ENCODE data around the gene RNF214.

Gene RNF214

DNA sequence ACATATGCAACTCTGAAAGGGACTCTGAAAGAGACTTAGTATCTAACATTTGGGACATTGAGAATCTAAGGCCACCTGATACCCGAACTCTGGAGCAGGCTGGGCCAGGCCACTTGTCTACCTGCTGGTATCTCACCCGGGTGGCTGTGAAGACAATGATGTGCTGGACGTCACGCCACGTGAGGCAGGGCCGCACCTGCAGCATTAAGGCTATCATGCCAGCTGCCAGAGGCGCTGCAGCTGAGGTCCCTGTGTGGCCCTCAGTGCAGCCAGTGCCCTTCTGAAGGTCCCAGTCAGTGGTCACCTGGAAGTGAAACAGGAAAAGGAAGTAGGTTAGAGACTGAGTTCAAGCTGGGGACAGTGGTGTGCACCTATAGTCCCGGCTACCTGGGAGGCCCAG, 13.0 kb upstream of the RNF214 start:
- Histone ChIP-seq H3K36me3 (ENCODE audit: control insufficient read depth in 1 of 2, insufficient read depth in 2 of 2, low read length in 2 of 2) (peaks cover 42 to 44% of the 10 kb centered on the region in 2 donors), H3K27ac (ENCODE audit: low read length) (peak overlapping the region; percentile 73), H3K27me3 (ENCODE audit: low read depth, low read length) (no peaks in the 10 kb centered on the region), H3K4me1 (ENCODE audit: control insufficient read depth in 1 of 2, insufficient read depth in 2 of 2, low read length in 2 of 2) (peaks cover 12 to 34% of the 10 kb centered on the region in 2 donors), H3K9me3 (ENCODE audit: control insufficient read depth in 1 of 2, low read length in 2 of 2) (no peaks in the 10 kb centered on the region), H3K4me3 (ENCODE audit: low read depth in 1 of 2, low read length in 2 of 2) (no peak overlapping the region)

DNA sequence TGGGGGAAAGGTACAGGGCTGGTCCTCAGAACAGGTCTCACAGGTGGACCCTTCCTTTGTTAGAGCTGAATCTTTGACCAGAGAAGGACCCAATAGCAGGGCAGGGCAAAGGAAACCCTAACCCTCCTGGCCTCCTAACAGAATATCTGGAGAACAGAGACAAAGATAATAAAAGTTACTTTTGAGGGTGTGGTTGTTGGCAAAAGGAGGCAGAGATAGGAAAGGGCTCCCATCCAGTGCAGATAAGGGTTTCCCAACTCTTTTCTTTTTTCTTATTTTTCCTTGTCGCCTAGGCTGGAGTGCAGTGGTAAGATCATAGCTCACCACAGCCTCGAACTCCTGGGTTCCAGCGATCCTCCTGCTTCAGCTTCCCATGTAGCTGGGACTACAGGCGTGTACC, 12.5 kb upstream of the RNF214 start:
- Histone ChIP-seq H3K4me3 (ENCODE audit: low read depth in 1 of 2, low read length in 2 of 2) (peak overlapping the region in 1 of 2 donors; percentile 10), H3K36me3 (ENCODE audit: control insufficient read depth in 1 of 2, insufficient read depth in 2 of 2, low read length in 2 of 2) (peaks cover 37 to 41% of the 10 kb centered on the region in 2 donors), H3K27ac (ENCODE audit: low read length) (peak overlapping the region; percentile 85), H3K27me3 (ENCODE audit: low read depth, low read length) (no peaks in the 10 kb centered on the region), H3K9me3 (ENCODE audit: control insufficient read depth in 1 of 2, low read length in 2 of 2) (no peaks in the 10 kb centered on the region), H3K4me1 (ENCODE audit: control insufficient read depth in 1 of 2, insufficient read depth in 2 of 2, low read length in 2 of 2) (peaks cover 12 to 34% of the 10 kb centered on the region in 2 donors)

DNA sequence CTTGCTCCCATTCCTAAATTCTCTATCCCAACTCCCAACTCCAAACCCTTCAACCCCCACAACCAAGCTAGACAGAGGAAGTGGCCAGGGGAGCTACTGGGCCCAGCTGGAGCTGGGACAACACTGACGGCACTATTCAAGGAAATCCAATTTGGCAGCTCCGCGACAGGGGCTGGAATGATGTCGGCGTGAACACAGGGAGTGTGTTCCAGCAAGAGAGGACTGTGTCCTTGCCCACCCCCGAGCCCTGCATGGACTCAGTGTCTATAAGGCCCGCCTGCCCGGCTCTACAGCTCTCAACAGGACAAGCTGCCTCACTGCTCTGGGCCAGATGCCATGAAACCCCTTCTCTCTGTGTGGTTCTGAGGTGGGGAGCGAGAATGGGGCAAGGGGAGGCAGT, 11.9 kb upstream of the RNF214 start:
- no peaks in the 10 kb centered on the region for H3K27me3 ChIP-seq (ENCODE audit: low read depth, low read length)
- peaks cover 37 to 44% of the 10 kb centered on the region in 2 donors for H3K36me3 ChIP-seq (ENCODE audit: control insufficient read depth in 1 of 2, insufficient read depth in 2 of 2, low read length in 2 of 2)
- H3K9me3 ChIP-seq (ENCODE audit: control insufficient read depth in 1 of 2, low read length in 2 of 2) = no peaks in the 10 kb centered on the region
- peak overlapping the region in 1 of 2 donors; percentile 10 for H3K4me3 ChIP-seq (ENCODE audit: low read depth in 1 of 2, low read length in 2 of 2)
- peak overlapping the region; percentile 85 for H3K27ac ChIP-seq (ENCODE audit: low read length)
- H3K4me1 ChIP-seq (ENCODE audit: control insufficient read depth in 1 of 2, insufficient read depth in 2 of 2, low read length in 2 of 2) = peaks cover 12 to 34% of the 10 kb centered on the region in 2 donors

DNA sequence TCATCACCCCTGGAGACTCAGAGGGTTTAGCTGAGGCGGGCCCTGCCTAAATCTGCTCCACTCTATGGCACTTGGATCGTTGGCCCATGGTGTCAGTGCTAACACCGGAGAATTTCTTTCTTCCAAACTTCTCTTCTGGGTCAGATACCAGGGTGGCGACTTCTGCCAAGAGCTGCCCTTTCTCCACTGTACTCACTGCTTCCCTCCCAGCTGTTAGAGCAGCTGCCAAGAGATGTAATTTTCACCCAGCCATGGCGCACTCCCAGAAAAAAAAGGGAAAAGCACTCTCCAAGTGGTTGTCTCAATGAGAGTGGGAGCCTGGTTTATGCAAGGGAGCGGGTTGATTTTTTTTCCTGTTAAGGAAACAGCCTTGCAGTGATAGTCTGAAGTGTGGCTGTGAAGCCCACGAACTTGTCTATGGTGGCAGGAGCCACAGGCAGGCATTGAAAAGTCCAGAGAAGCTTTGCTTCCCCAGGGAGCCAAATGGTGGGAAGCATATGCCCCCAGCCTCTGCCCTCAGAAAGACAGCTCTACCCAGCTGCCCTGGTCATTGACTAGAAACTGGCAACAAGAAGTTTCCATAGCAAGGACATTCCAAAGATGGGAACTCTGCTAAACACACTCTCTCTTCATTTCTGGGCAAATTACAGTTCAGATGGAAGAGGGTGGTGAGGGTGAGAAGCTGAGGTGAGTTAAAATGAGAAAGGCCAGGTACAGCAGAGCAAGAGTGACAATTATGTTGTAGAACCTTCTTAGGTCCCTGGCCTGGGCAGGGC, 11.3 kb upstream of the RNF214 start:
- H3K4me1 ChIP-seq (ENCODE audit: control insufficient read depth in 1 of 2, insufficient read depth in 2 of 2, low read length in 2 of 2) = peaks cover 12 to 34% of the 10 kb centered on the region in 2 donors
- peaks cover 37 to 47% of the 10 kb centered on the region in 2 donors for H3K36me3 ChIP-seq (ENCODE audit: control insufficient read depth in 1 of 2, insufficient read depth in 2 of 2, low read length in 2 of 2)
- H3K9me3 ChIP-seq (ENCODE audit: control insufficient read depth in 1 of 2, low read length in 2 of 2) = no peaks in the 10 kb centered on the region
- H3K27ac ChIP-seq (ENCODE audit: low read length) = peak overlapping the region; percentile 85
- H3K27me3 ChIP-seq (ENCODE audit: low read depth, low read length) = no peaks in the 10 kb centered on the region
- H3K4me3 ChIP-seq (ENCODE audit: low read depth in 1 of 2, low read length in 2 of 2) = peak overlapping the region in 1 of 2 donors; percentile 26

DNA sequence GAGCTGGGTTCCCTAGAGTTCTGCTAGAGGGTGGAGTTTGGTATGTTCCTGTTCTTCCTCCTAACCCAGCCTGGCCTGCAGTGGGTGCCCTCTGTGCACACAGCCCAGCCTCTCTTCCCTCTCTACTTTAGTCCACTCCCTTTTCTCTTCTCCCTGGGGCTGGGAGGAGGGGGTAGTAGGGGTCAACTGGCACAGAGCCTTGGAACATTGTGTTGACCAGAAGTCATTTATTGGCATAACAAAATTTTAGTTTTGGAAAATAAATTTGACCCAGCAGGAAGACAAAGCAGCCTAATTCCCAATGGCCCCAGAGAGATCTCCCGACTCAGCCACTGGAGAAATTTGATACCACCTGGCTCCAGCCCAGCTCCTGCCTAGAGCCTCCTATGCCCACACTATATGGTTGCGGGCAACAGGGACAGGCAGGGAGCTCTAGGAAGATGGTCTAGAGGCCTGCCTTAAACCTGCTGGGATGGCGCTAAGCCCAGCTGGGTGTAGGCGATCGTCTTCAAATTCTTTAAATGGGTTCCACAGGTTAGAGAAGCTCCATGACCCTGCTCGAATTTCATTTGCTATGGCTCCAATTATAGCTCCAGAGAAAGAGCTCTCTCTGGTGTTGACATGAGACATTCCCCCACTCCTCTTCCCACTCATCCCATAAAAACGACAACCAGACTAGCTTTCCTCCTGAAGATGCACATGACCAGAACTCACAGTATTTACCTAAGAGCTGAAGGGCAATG, 10.5 kb upstream of the RNF214 start:
- Histone ChIP-seq H3K27me3 (ENCODE audit: low read depth, low read length) (no peaks in the 10 kb centered on the region), H3K27ac (ENCODE audit: low read length) (peak overlapping the region; percentile 85), H3K36me3 (ENCODE audit: control insufficient read depth in 1 of 2, insufficient read depth in 2 of 2, low read length in 2 of 2) (peaks cover 39 to 48% of the 10 kb centered on the region in 2 donors), H3K4me1 (ENCODE audit: control insufficient read depth in 1 of 2, insufficient read depth in 2 of 2, low read length in 2 of 2) (peaks cover 12 to 34% of the 10 kb centered on the region in 2 donors), H3K9me3 (ENCODE audit: control insufficient read depth in 1 of 2, low read length in 2 of 2) (no peaks in the 10 kb centered on the region), H3K4me3 (ENCODE audit: low read depth in 1 of 2, low read length in 2 of 2) (peak overlapping the region in 1 of 2 donors; percentile 26)

DNA sequence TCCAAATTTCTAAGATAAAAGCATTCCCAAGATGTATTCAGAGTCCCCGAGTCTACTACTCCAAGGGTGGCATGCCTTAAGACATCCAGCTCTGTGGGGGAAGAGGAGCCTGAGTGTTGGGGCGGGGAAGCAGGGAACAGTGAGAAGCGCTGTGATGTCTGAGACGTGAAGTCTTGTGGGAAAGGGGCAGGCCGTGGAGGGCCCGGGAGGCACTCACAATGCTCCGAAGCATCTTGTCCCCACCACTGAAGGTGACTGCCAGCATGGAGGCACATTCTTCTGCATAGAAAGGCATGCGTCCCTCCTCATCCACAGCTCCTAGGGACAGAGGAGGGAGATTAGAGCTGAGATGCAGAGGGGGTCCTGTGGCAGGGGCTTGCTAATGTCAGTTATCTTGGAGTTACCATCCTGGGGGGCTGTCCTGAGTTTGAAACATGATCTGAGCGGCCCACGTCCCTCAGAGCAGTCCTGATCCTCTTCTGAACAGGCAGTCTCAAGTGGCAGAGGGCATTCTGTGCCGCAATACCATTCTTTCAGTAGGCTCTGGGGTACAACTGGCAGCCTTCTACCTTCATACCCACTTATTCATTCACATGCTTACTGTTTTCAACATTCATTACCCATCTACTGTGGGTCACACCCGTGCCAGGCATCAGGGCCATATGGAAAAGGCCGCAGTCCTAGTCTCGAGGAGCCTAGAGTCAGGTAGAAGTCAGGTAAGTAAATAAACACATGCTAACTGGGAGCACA, 9.3 kb upstream of the RNF214 start:
- peaks cover 42 to 48% of the 10 kb centered on the region in 2 donors for H3K36me3 ChIP-seq (ENCODE audit: control insufficient read depth in 1 of 2, insufficient read depth in 2 of 2, low read length in 2 of 2)
- H3K4me3 ChIP-seq (ENCODE audit: low read depth in 1 of 2, low read length in 2 of 2) = no peak overlapping the region
- peaks cover 8 to 34% of the 10 kb centered on the region in 2 donors for H3K4me1 ChIP-seq (ENCODE audit: control insufficient read depth in 1 of 2, insufficient read depth in 2 of 2, low read length in 2 of 2)
- no peaks in the 10 kb centered on the region for H3K9me3 ChIP-seq (ENCODE audit: control insufficient read depth in 1 of 2, low read length in 2 of 2)
- peak overlapping the region; percentile 43 for H3K27ac ChIP-seq (ENCODE audit: low read length)
- H3K27me3 ChIP-seq (ENCODE audit: low read depth, low read length) = no peaks in the 10 kb centered on the region

DNA sequence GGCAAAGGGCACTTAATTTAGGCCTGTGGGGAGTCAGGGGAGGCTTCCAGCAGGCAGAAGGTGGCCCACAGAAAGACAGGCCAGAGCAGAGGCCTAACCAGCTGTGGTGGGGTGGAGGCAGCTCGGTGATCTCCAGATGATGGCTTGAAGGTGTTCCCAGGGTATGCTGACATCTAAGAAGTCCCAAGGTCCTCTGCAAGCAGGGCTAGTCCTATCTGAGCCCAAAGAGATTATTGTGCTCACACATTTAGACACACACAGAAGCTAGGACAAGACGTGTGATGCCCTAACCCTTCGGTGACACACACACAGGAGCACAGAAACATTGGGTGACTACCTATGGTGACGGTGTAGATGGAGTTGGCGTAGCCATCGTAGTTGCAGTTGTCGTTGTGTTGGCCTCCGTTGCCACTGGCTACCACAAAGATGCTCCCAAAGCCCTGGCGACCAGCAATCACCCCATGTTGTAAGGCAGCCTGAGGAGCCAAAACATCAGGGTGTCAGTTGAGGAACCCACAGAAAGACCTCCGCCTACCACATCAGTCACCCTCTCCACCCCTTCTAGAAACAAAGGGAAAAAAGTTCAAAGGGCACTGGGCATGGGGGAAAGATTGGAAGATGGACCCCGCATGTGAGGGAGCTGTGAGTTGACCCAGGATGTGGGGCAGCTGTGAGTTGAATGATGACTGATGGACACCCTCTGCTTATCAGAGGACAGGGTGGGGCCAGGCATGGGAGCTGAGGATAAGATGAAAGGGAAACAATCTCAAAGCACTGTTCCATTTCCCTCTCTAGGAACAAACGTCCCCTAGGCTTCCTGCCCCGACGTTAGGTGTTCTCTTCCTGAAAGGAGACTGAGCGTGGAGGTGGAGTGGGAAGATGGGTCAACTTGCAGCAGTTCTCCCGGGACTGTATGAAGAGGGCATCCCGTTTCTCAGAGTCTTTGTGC, 8.5 kb upstream of the RNF214 start:
- peaks cover 8 to 28% of the 10 kb centered on the region in 2 donors for H3K4me1 ChIP-seq (ENCODE audit: control insufficient read depth in 1 of 2, insufficient read depth in 2 of 2, low read length in 2 of 2)

DNA sequence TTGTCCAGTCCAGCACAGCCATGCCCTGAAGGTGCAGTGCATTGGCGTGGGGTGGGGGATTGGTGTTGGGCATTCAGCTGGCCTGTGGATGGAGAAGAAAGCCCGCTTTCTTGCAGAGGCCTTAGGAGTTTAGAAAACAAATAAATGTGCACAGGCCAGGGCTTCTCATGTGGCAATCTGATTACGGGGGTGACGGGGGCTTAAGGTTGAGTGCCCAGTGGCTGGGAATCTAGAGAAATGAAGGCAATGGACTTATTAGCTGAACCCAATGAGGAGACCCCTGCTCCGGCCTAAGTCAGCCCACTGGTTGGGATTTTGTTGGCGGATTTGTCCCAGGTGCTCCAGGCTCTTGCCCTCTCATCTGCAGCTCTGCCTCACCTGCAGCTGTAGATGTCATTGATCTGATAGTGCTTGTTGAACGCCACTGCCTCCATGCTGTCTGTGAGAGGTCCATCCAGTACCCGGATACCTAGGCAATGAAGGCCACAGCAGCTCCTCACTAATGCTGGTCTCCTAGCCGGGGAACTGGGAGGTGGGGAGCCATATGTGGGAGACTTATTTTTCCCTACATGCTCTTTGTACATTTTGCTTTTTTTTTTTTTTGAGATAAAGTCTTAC, 6.8 kb upstream of the RNF214 start:
- Histone ChIP-seq H3K27ac (ENCODE audit: low read length) (no peak overlapping the region), H3K36me3 (ENCODE audit: control insufficient read depth in 1 of 2, insufficient read depth in 2 of 2, low read length in 2 of 2) (peaks cover 45 to 52% of the 10 kb centered on the region in 2 donors), H3K9me3 (ENCODE audit: control insufficient read depth in 1 of 2, low read length in 2 of 2) (no peaks in the 10 kb centered on the region), H3K27me3 (ENCODE audit: low read depth, low read length) (no peaks in the 10 kb centered on the region), H3K4me1 (ENCODE audit: control insufficient read depth in 1 of 2, insufficient read depth in 2 of 2, low read length in 2 of 2) (peaks cover 10 to 27% of the 10 kb centered on the region in 2 donors), H3K4me3 (ENCODE audit: low read depth in 1 of 2, low read length in 2 of 2) (no peak overlapping the region)

More for the DNA sequence above, 8.5 kb upstream of the RNF214 start:
- peaks cover 40 to 46% of the 10 kb centered on the region in 2 donors for H3K36me3 ChIP-seq (ENCODE audit: control insufficient read depth in 1 of 2, insufficient read depth in 2 of 2, low read length in 2 of 2)
- no peaks in the 10 kb centered on the region for H3K9me3 ChIP-seq (ENCODE audit: control insufficient read depth in 1 of 2, low read length in 2 of 2)
- H3K27ac ChIP-seq (ENCODE audit: low read length) = no peak overlapping the region
- no peak overlapping the region for H3K4me3 ChIP-seq (ENCODE audit: low read depth in 1 of 2, low read length in 2 of 2)
- no peaks in the 10 kb centered on the region for H3K27me3 ChIP-seq (ENCODE audit: low read depth, low read length)

DNA sequence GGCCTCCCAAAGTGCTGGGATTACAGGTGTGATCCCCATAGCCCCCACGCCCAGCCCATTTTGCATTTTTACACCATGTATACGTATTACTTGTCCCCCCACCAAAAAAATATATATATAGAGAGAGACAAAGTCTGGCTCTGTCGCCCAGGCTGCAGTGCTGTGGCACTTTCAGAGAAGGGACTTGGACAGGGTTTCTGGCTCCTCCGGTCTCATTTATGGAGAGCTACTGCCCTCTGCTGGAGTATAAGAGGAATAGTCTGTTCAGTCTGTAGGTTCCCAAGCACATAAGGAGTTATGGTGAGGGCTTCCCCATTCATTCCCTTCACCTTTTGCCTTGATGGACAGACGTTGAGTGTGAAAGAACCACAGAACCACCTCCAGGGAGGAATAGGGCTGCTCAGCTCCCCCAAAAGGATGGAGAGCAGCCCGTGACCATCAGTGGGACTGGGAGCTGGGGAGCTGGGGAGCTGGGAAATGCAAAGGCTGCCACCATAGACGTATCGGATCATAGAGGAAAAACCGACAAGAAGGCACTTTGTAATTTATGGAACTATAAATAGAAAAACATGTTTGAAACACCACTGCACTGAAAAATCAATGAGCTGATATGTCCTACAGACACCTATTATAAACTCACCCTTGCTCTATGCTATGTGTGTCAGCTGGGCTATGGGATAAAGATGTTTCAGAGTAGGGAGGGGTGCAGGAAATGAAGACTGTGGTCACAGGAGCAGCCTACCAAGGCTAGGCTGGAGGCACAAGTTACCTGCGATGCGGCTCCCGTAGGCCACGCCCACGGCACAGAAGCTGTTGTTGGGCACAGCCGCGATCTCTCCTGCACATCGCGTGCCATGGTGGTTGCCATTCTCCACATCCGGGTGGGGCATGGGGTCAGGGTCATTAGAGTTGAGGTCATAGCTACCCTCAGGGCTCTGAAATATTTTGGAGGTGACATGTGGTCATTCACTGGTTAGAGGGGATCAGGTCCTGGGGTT, 5.8 kb upstream of the RNF214 start:
- Histone ChIP-seq H3K27ac (ENCODE audit: low read length) (no peak overlapping the region), H3K27me3 (ENCODE audit: low read depth, low read length) (no peaks in the 10 kb centered on the region), H3K36me3 (ENCODE audit: control insufficient read depth in 1 of 2, insufficient read depth in 2 of 2, low read length in 2 of 2) (peaks cover 45 to 52% of the 10 kb centered on the region in 2 donors), H3K4me3 (ENCODE audit: low read depth in 1 of 2, low read length in 2 of 2) (no peak overlapping the region), H3K9me3 (ENCODE audit: control insufficient read depth in 1 of 2, low read length in 2 of 2) (no peaks in the 10 kb centered on the region), H3K4me1 (ENCODE audit: control insufficient read depth in 1 of 2, insufficient read depth in 2 of 2, low read length in 2 of 2) (peaks cover 9 to 27% of the 10 kb centered on the region in 2 donors)
